Effector memory CD8-positive, alpha-beta T cell (primary cell): ENCODE measurements around the gene IER2.
"Not testable (repeated sequence)": the region's sequence is repeated elsewhere in the genome, so short reads cannot be mapped to it uniquely, and the experiment has no call there.

Source experiments
- ATAC-seq: fragments of 150-1000 bp; cut with Tn5 transposase; replicated peaks from 2 replicates; pipeline ENCODE4 v1.10.0; 2021; ENCODE audit warnings: mild to moderate bottlenecking, moderate library complexity
- DNase-seq, 3 experiments: peaks; one replicate each; pipeline ENCODE4 v3.0.0; 2021
- H3K27ac Mint-ChIP-seq, 2 donors: one replicate each; pipeline ENCODE4 v1.8.0; 2022; ENCODE audit warnings: mild to moderate bottlenecking in 2 of 2, mixed read lengths in 2 of 2, moderate library complexity in 2 of 2
- H3K27me3 Mint-ChIP-seq, 2 donors: one replicate each; pipeline ENCODE4 v1.8.0; 2022; ENCODE audit warnings: mixed read lengths in 2 of 2
- H3K36me3 Mint-ChIP-seq: one replicate; pipeline ENCODE4 v1.8.0; 2022; ENCODE audit warnings: mild to moderate bottlenecking, moderate library complexity, mixed read lengths; ENCODE audit not compliant: insufficient read depth
- H3K4me1 Mint-ChIP-seq, 2 donors: one replicate each; pipeline ENCODE4 v1.8.0; 2022; ENCODE audit warnings: low read depth in 2 of 2, mixed read lengths in 2 of 2
- H3K4me3 Mint-ChIP-seq, 2 donors: one replicate each; pipeline ENCODE4 v1.8.0; 2022; ENCODE audit warnings: mild to moderate bottlenecking in 2 of 2, mixed read lengths in 2 of 2, moderate library complexity in 2 of 2
- H3K9me3 Mint-ChIP-seq, 2 donors: one replicate each; pipeline ENCODE4 v1.8.0; 2022; ENCODE audit warnings: mixed read lengths in 2 of 2

IER2 gene

GRCh38 chr19:13190781-13191540 lies 40.8 kb downstream of the IER2 start:
- no peak for ATAC-seq

GRCh38 chr19:13195678-13196077 lies 45.5 kb downstream of the IER2 start:
- H3K4me1 Mint-ChIP-seq, result peaks cover 6 to 16% of the 10 kb centered on the region in 2 donors
- H3K4me3 Mint-ChIP-seq, result peak overlapping the region; percentile 8 to 48
- H3K36me3 Mint-ChIP-seq, result no peaks in the 10 kb centered on the region
- no peaks in the 10 kb centered on the region for H3K27me3 Mint-ChIP-seq
- DNase-seq (peak; percentile 45 to 54 (median 53)), ATAC-seq (peak; percentile 69)
- H3K9me3 Mint-ChIP-seq, result no peaks in the 10 kb centered on the region
- H3K27ac Mint-ChIP-seq, result no peak overlapping the region

More at GRCh38 chr19:13190781-13191540, 40.8 kb downstream of the IER2 start:
- no peaks in the 10 kb centered on the region for H3K27me3 Mint-ChIP-seq
- no peaks in the 10 kb centered on the region for H3K36me3 Mint-ChIP-seq
- H3K9me3 Mint-ChIP-seq, result no peaks in the 10 kb centered on the region
- no peak overlapping the region for H3K4me3 Mint-ChIP-seq
- H3K4me1 Mint-ChIP-seq, result peaks cover 11 to 20% of the 10 kb centered on the region in 2 donors
- no peak for DNase-seq
- H3K27ac Mint-ChIP-seq, result no peak overlapping the region

GRCh38 chr19:13198634-13199033 lies 48.4 kb downstream of the IER2 start:
- H3K9me3 Mint-ChIP-seq, result no peaks in the 10 kb centered on the region
- H3K27me3 Mint-ChIP-seq, result no peaks in the 10 kb centered on the region
- H3K4me1 Mint-ChIP-seq, result peaks cover 6 to 8% of the 10 kb centered on the region in 2 donors
- no peak overlapping the region for H3K4me3 Mint-ChIP-seq
- ATAC-seq, result no peak
- peak overlapping the region in 1 of 2 donors; percentile 68 for H3K27ac Mint-ChIP-seq
- H3K36me3 Mint-ChIP-seq, result no peaks in the 10 kb centered on the region
- DNase-seq, result no peak

GRCh38 chr19:13202112-13202511 lies 51.9 kb downstream of the IER2 start:
- not testable (repeated sequence) for ATAC-seq, H3K27me3 Mint-ChIP-seq, H3K36me3 Mint-ChIP-seq, H3K4me3 Mint-ChIP-seq, H3K4me1 Mint-ChIP-seq, H3K27ac Mint-ChIP-seq, DNase-seq, H3K9me3 Mint-ChIP-seq
